Pancreas (tissue), 10 donors: ENCODE measurements around the gene UBXN10. TPM values are rescaled to one million over a fixed set of nuclear protein-coding genes. Genes with fewer than 3 reads are reported as not detected.

Source experiments
- ATAC-seq, 4 donors: fragments of 200-7000 bp; cut with Tn5 transposase; one replicate each; pipeline versions ENCODE4 v1.8.0 to v1.9.1; 2020; ENCODE audit warnings: mild to moderate bottlenecking in 4 of 4, moderate library complexity in 4 of 4
- DNase-seq, 6 donors: peaks; one replicate each; pipeline ENCODE4 v3.0.0-alpha.2; 2020
- FAIRE-seq: peaks from 2 replicates; lab custom pipeline; 2012; peaks lifted over from hg19 to GRCh38; lab: Jason Lieb, UNC
- H3K27ac ChIP-seq, 4 donors: fragments of 200-600 bp; sonication (generic); 1 replicate in 3 of 4; 2 replicates in 1 of 4; pipeline versions ENCODE4 v1.5.0 to v1.8.0; 2020
- H3K27me3 ChIP-seq, 4 donors: fragments of 200-600 bp; one replicate each; pipeline ENCODE4 v1.8.0; 2021
- H3K36me3 ChIP-seq, 3 donors: fragments of 200-600 bp; sonication (generic) in 1 of 3; one replicate each; pipeline versions ENCODE4 v1.5.0 to v1.8.0; 2020 to 2021
- H3K4me1 ChIP-seq, 3 donors: fragments of 200-600 bp; one replicate each; pipeline ENCODE4 v1.8.0; 2021
- H3K4me3 ChIP-seq, 4 donors: fragments of 200-600 bp; sonication (generic) in 2 of 4; one replicate each; pipeline versions ENCODE4 v1.5.0 to v1.8.0; 2020 to 2021
- H3K9me3 ChIP-seq, 4 donors: fragments of 200-600 bp; one replicate each; pipeline ENCODE4 v1.8.0; 2021
- CTCF ChIP-seq, 4 donors: fragments of 200-600 bp; sonication (generic) in 3 of 4; IDR thresholded peaks; one replicate each; pipeline versions ENCODE4 v1.5.0 to v1.8.0; 2021; ENCODE audit warnings: antibody characterized with exemption in 4 of 4
- WGBS, 2 donors: extraction: QIAGEN DNeasy Blood & Tissue Kit; methylation state at CpG; one replicate each; pipeline ENCODE4 v1.1.7; 2013; 5-methylcytosine and 5-hydroxymethylcytosine counted together
- intact Hi-C, 3 donors: fragments of 100-400 bp; cut with DNase I; formaldehyde crosslinking; loops; one replicate each; pipeline versions ENCODE4 v1.11.1 to v1.14.2; 2022
- polyA plus RNA-seq, 2 donors: library from polyadenylated mRNA; stranded (reverse); fragments of 200-250 nt; gene quantifications; one replicate each; pipeline ENCODE4 v1.2.3, GENCODE V29; 2013
- total RNA-seq, 6 donors: library from RNA; stranded (reverse); fragmentation: NEBNext Ultra II Directional in 4 of 6; extraction: Animal tissue kit (Norgen Biotek cat#: 25700) in 4 of 6; gene quantifications; one replicate each; pipeline versions ENCODE4 v1.2.1 to v1.2.4, GENCODE V29; 2021 to 2023
- donor health status: healthy with polysubstance abuse.
- donor health status: DM: no; HTN: no; CAD: no; lungs with moderate emphysema.
- donor health status: DM: no; HTN: no; CAD: no.
- donor health status: control.
- donor health status: control.
- donor health status: Bipolar disorder and iron deficiency.
- donor health status: DM: yes; HTN: yes; CAD: no.
- donor health status: DM: no; HTN: no; CAD: no.
- donor health status: DM: no; HTN: no; CAD: no.
- donor health status: DM: yes; HTN: yes; CAD: no.

UBXN10 gene
- total and polyA plus RNA-seq, 8 donors = 0.54 to 2.4 (median 0.75) TPM

- ATAC-seq (no peak), DNase-seq (no peak), FAIRE-seq (no peak)
- no peak overlapping the region for H3K4me3 ChIP-seq
- H3K27me3 ChIP-seq = no peaks in the 10 kb centered on the region
- no peaks in the 10 kb centered on the region for H3K36me3 ChIP-seq
- no peaks in the 10 kb centered on the region for H3K9me3 ChIP-seq
- no peak overlapping the region for H3K27ac ChIP-seq
- intact Hi-C loops = no loop called here
- WGBS, 2 donors = 41 to 53% methylated on average over 3 of the region's 3 CpGs
- no peaks in the 10 kb centered on the region for H3K4me1 ChIP-seq
- no peak for TF ChIP-seq CTCF (IDR thresholded peaks at IDR 0.05)
These were observed 5.1 kb upstream of the UBXN10 start for GRCh38 chr1:20180844-20181207.

- Histone ChIP-seq H3K4me3 (no peak overlapping the region), H3K27ac (no peak overlapping the region), H3K9me3 (no peaks in the 10 kb centered on the region), H3K27me3 (no peaks in the 10 kb centered on the region), H3K4me1 (peaks cover 0 to 3% (median 0%) of the 10 kb centered on the region in 3 donors), H3K36me3 (no peaks in the 10 kb centered on the region)
- intact Hi-C loops = no loop called here
- FAIRE-seq (no peak), ATAC-seq (no peak), DNase-seq (no peak)
- no peak for TF ChIP-seq CTCF (IDR thresholded peaks at IDR 0.05)
These were observed 3.5 kb upstream of the UBXN10 start for GRCh38 chr1:20182415-20182814.

- DNase-seq (no peak), ATAC-seq (no peak), FAIRE-seq (no peak)
- H3K27ac ChIP-seq = no peak overlapping the region
- peaks cover 0 to 3% (median 0%) of the 10 kb centered on the region in 3 donors for H3K4me1 ChIP-seq
- H3K9me3 ChIP-seq = no peaks in the 10 kb centered on the region
- WGBS, 2 donors = 32 to 39% methylated on average over 10 of the region's 10 CpGs
- H3K4me3 ChIP-seq = no peak overlapping the region
- H3K36me3 ChIP-seq = no peaks in the 10 kb centered on the region
- H3K27me3 ChIP-seq = no peaks in the 10 kb centered on the region
- TF ChIP-seq CTCF (IDR thresholded peaks at IDR 0.05) = no peak
- intact Hi-C loops = no loop called here
These were observed 2.9 kb upstream of the UBXN10 start for GRCh38 chr1:20183035-20183434.

GRCh38 chr1:20183616-20184271, 2.2 kb upstream of the UBXN10 start:
- Histone ChIP-seq H3K9me3 (no peaks in the 10 kb centered on the region), H3K27ac (no peak overlapping the region), H3K36me3 (no peaks in the 10 kb centered on the region), H3K4me3 (no peak overlapping the region), H3K4me1 (peaks cover 0 to 3% (median 0%) of the 10 kb centered on the region in 3 donors), H3K27me3 (no peaks in the 10 kb centered on the region)
- WGBS, 2 donors = 70 to 76% methylated on average over 13 of the region's 13 CpGs
- DNase-seq (no peak), FAIRE-seq (no peak), ATAC-seq (no peak)
- intact Hi-C loops = no loop called here
- TF ChIP-seq CTCF (IDR thresholded peaks at IDR 0.05) = no peak

- Histone ChIP-seq H3K4me1 (peaks cover 0 to 3% (median 0%) of the 10 kb centered on the region in 3 donors), H3K36me3 (no peaks in the 10 kb centered on the region), H3K4me3 (no peak overlapping the region), H3K9me3 (no peaks in the 10 kb centered on the region), H3K27ac (no peak overlapping the region), H3K27me3 (no peaks in the 10 kb centered on the region)
- DNase-seq (no peak), ATAC-seq (no peak), FAIRE-seq (no peak)
- 63 to 66% methylated on average over 6 of the region's 6 CpGs for WGBS, 2 donors
- no peak for TF ChIP-seq CTCF (IDR thresholded peaks at IDR 0.05)
- intact Hi-C loops = no loop called here
These were observed 1.4 kb upstream of the UBXN10 start for GRCh38 chr1:20184481-20184900.
